ENCODE data around the gene TECPR1. TPM values are rescaled to one million over a fixed set of nuclear protein-coding genes. Genes with fewer than 3 reads are reported as not detected.

Gene TECPR1
- total and polyA plus RNA-seq, 2 of the 8 experiments (the other 6 are each of a cell fraction or from before 2014, with no cell fraction given), result 1.3 to 11.1 TPM

DNA sequence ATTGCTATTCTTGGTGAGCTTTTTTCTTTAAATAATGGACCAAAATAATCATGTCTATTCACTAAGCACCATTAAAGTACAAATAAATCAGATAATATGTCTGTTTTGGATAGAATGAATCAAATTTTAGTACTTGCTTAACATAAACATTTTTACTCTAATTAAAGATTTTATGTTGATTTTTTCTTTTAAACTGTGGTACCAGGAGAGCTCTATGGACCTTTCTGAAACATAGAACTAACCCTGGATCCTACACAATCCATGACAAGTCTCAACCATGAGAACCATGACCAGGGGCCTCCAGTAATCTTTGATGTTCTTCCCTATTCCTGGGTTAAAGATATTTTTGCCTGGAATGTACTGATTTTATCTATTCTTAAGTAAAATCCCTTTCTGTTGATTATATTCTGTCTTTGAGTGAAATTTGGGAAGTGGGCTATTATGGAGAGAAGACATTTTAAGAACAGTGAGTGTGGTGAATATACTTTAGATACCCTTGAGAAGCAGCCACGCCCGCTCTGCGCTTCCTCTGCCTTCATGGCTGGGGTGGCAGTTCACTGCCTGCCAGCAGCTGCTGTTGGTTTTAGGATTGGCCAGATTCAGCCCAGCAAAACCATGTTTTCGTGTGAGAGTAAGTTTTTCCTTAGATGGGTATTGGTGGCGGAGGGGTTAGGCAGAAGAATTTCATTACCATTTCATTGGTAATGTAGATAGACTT, 83.0 kb downstream of the TECPR1 start:
- ChIA-PET POLR2A (ENCODE audit: partially characterized antibody) (interaction anchor here (1.5 to 1.6 kb wide), 2 partner anchors 147 to 296 kb away, joined by 4 to 12 read pairs; partner anchors contain the start of gene ASNS), CTCF (ENCODE audit: partially characterized antibody) (interaction anchor here (0.7 to 15.9 kb wide), 43 partner anchors 9 to 323 kb away, joined by 3 to 476 read pairs (median 5); partner anchors contain the start of gene LMTK2)
- FAIRE-seq, result no peak

More for the DNA sequence above, 83.0 kb downstream of the TECPR1 start:
- Histone ChIP-seq H4K20me1 (replicated peaks in 1 of 2; ENCODE audit: control insufficient read depth in 1 of 2, insufficient read depth in 2 of 2, low read length in 2 of 2) (peaks cover 6 to 12% of the 10 kb centered on the region in 2 experiments), H2AFZ (ENCODE audit: low read length) (no peak overlapping the region), H3K4me2 (ENCODE audit: insufficient read depth in 1 of 2, low read depth in 2 of 2, low read length in 2 of 2) (no peak overlapping the region), H3K36me3 (ENCODE audit: control insufficient read depth in 2 of 4, insufficient read depth in 4 of 4, low read length in 3 of 4) (peaks cover 0 to 11% (median 3%) of the 10 kb centered on the region in 4 experiments; a peak in 6 of 8 replicates), H3K9ac (replicated peaks in 1 of 4; ENCODE audit: extremely low read depth in 1 of 4, low read depth in 3 of 4, low read length in 3 of 4) (no peak overlapping the region; a peak in 2 of 7 replicates), H3K14ac (ENCODE audit: insufficient read length) (no peak overlapping the region), H4K8ac (ENCODE audit: extremely low read depth, insufficient read depth, low read length) (no peak overlapping the region), H3K4ac (replicated peaks; ENCODE audit: insufficient read length, low read depth, low read length) (no peak overlapping the region), H3K4me1 (replicated peaks in 1 of 4; ENCODE audit: control insufficient read depth in 3 of 4, insufficient read depth in 4 of 4, low read length in 3 of 4) (no peaks in the 10 kb centered on the region; a peak in 1 of 7 replicates), H2BK15ac (ENCODE audit: low read length) (no peak overlapping the region), H3K23ac (ENCODE audit: insufficient read length) (no peak overlapping the region), H2AK5ac (ENCODE audit: low read depth, low read length) (no peak overlapping the region), H2BK20ac (ENCODE audit: low read length) (no peak overlapping the region), H3K27me3 (replicated peaks in 1 of 4; ENCODE audit: control insufficient read depth in 3 of 4, extremely low read depth in 1 of 4, insufficient read depth in 3 of 4, low read length in 3 of 4) (no peaks in the 10 kb centered on the region), H4K5ac (ENCODE audit: insufficient read length, low read depth, low read length) (no peak overlapping the region), H3K27ac (ENCODE audit: low read depth, low read length) (no peak overlapping the region), H3K9me3 (ENCODE audit: insufficient read depth in 2 of 2, low read depth in 1 of 2, low read length in 1 of 2) (no peaks in the 10 kb centered on the region), H3K18ac (ENCODE audit: extremely low read depth, low read length) (no peak overlapping the region), H3K79me2 (ENCODE audit: control insufficient read depth in 1 of 2, insufficient read depth in 2 of 2, low read length in 2 of 2) (0 out of 4 replicates have a peak, but pooled peaks cover 0 to 4% of the 10 kb centered on the region in 2 experiments), H2BK5ac (ENCODE audit: low read depth, low read length) (no peak overlapping the region), H4K91ac (replicated peaks; ENCODE audit: insufficient read length, low read length) (no peak overlapping the region), H3K79me1 (ENCODE audit: low read depth, low read length) (peaks cover 6% of the 10 kb centered on the region), H2BK120ac (replicated peaks; ENCODE audit: low read depth, low read length) (no peak overlapping the region), H3K23me2 (ENCODE audit: low read depth, low read length) (no peaks in the 10 kb centered on the region), H2BK12ac (ENCODE audit: low read depth, low read length) (no peak overlapping the region), H3K4me3 (ENCODE audit: extremely low read depth in 1 of 4, insufficient read depth in 2 of 4, low read depth in 3 of 4, low read length in 4 of 4) (no peak overlapping the region), H3K56ac (replicated peaks; ENCODE audit: insufficient read length, low read depth, low read length) (no peak overlapping the region)
- WGBS, 2 experiments (ENCODE audit: extremely low coverage in 1 of 2, insufficient coverage in 1 of 2, insufficient read length in 1 of 2, insufficient replicate concordance in 2 of 2, low coverage in 1 of 2, low lambda C conversion rate in 2 of 2, missing lambda C conversion rate in 1 of 2), result 90% methylated on average over 5 of the region's 5 CpGs; no CpG with 5 or more reads in 1 of the 2 experiments
- no peak for DNase-seq (ENCODE audit: low read depth in 1 of 2, low spot score in 2 of 2)
- TF ChIP-seq, protein P1, sequence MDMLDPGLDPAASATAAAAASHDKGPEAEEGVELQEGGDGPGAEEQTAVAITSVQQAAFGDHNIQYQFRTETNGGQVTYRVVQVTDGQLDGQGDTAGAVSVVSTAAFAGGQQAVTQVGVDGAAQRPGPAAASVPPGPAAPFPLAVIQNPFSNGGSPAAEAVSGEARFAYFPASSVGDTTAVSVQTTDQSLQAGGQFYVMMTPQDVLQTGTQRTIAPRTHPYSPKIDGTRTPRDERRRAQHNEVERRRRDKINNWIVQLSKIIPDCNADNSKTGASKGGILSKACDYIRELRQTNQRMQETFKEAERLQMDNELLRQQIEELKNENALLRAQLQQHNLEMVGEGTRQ (IDR thresholded peaks at IDR 0.05; ENCODE audit: low read length), result no peak
- TF ChIP-seq HDAC2 (IDR thresholded peaks at IDR 0.05; ENCODE audit: borderline replicate concordance in 1 of 2, low read depth in 2 of 2, low read length in 2 of 2) (no peak), SP4 (IDR thresholded peaks at IDR 0.05; ENCODE audit: low read length) (no peak), KDM5A (IDR thresholded peaks at IDR 0.05; ENCODE audit: low read length) (no peak), TCF12 (IDR thresholded peaks at IDR 0.05; ENCODE audit: low read depth, low read length) (no peak)
